Lower leg skin (tissue), 3 donors: Measurements from ENCODE around the gene CDKAL1.

Experiments used
- CTCF ChIP-seq, 3 donors: fragments of 450-650 bp; IDR thresholded peaks; one replicate each; pipeline ENCODE4 v1.5.1; 2016; ENCODE audit warnings: antibody characterized with exemption in 3 of 3, mild to moderate bottlenecking in 3 of 3, moderate library complexity in 2 of 3
- POLR2A ChIP-seq, 2 donors: fragments of 450-650 bp; IDR thresholded peaks; one replicate each; pipeline ENCODE4 v1.6.1; 2016 to 2017; ENCODE audit warnings: antibody characterized with exemption in 2 of 2, mild to moderate bottlenecking in 1 of 2, moderate library complexity in 1 of 2

GRCh38 chr6:21151119-21151518 lies 616.9 kb downstream of the CDKAL1 start:
- TF ChIP-seq CTCF (IDR thresholded peaks at IDR 0.05) (no peak), POLR2A (IDR thresholded peaks at IDR 0.05) (no peak)
